GM23248 (cell line): Measurements from ENCODE around the gene ZC3H7A.

Source experiments
- EZH2 ChIP-seq: fragments of 200-600 bp; sonication (generic); IDR thresholded peaks from 2 replicates; pipeline ENCODE4 v1.6.1; 2018; ENCODE audit warnings: antibody characterized with exemption, mild to moderate bottlenecking; ENCODE audit not compliant: insufficient read depth, poor library complexity, severe bottlenecking
- EZH2phosphoT487 ChIP-seq: fragments of 200-600 bp; sonication (generic); IDR thresholded peaks from 2 replicates; pipeline ENCODE4 v1.6.1; 2018; ENCODE audit warnings: antibody characterized with exemption, moderate library complexity, mild to moderate bottlenecking, low read depth; ENCODE audit not compliant: insufficient read depth

- no peak for TF ChIP-seq EZH2
- TF ChIP-seq EZH2phosphoT487: no peak
Measured at GRCh38 chr16:11805556-11805955, 8.5 kb upstream of the ZC3H7A start.
